Measurements from ENCODE around the gene ZNF662.

ZNF662 gene

DNA sequence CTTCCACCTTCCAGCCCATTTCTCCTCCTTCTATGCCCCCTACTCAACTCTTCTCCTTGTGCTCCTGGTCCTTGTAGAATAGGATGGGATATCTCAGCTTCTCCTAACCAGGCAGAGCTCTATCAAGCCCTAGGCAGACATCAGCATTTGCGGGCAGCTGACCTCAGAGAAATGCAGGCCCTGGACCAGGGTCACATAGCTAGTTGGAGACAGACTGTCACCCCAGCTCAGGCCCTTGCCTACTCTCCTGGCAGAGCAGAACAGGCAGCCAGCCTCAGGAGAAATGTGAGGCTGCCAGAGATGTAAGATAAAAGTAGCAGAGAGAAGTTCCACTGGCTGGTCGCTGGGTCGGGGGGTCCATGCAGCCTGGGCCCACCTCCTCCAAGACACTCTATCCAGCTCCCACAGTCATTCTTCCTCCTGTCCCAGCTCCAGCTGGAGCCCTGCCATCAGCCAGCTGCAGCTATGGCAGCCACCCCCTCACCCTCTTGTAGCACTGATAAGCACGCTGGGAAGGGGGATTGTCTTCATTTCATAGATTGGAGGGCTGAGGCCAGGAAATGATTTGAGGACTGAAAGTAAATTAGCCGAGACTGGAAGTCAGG lies 34.2 kb upstream of the ZNF662 start:
- TF ChIP-seq, protein P1, sequence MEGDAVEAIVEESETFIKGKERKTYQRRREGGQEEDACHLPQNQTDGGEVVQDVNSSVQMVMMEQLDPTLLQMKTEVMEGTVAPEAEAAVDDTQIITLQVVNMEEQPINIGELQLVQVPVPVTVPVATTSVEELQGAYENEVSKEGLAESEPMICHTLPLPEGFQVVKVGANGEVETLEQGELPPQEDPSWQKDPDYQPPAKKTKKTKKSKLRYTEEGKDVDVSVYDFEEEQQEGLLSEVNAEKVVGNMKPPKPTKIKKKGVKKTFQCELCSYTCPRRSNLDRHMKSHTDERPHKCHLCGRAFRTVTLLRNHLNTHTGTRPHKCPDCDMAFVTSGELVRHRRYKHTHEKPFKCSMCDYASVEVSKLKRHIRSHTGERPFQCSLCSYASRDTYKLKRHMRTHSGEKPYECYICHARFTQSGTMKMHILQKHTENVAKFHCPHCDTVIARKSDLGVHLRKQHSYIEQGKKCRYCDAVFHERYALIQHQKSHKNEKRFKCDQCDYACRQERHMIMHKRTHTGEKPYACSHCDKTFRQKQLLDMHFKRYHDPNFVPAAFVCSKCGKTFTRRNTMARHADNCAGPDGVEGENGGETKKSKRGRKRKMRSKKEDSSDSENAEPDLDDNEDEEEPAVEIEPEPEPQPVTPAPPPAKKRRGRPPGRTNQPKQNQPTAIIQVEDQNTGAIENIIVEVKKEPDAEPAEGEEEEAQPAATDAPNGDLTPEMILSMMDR (IDR thresholded peaks at IDR 0.05; ENCODE audit: borderline replicate concordance, insufficient read depth, low read depth, low read length): no peak
- H3K4me3 ChIP-seq (ENCODE audit: low read depth, low read length): no peak overlapping the region

DNA sequence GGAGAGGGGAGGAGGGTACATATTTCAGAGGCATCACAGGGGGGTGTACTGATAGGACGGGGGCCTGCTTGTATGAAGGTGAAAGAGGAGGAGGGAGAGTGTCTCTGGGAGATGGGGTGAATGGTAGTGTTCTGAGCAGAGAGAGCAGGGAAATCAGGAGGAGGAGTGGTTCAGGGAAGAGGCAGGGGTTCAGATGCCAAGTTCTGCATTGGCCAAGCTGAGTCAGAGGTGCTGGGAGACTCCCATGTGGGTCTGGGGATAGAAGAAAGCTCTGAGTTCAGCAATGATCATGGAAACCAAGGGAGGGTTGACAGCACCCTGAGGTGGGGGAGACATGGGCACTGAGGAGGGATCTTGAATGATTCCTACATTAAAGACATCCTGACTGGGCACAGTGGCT lies 33.2 kb upstream of the ZNF662 start:
- TF ChIP-seq, protein P1 (IDR thresholded peaks at IDR 0.05; ENCODE audit: borderline replicate concordance, insufficient read depth, low read depth, low read length): no peak
- no peak overlapping the region for H3K4me3 ChIP-seq (ENCODE audit: low read depth, low read length)

DNA sequence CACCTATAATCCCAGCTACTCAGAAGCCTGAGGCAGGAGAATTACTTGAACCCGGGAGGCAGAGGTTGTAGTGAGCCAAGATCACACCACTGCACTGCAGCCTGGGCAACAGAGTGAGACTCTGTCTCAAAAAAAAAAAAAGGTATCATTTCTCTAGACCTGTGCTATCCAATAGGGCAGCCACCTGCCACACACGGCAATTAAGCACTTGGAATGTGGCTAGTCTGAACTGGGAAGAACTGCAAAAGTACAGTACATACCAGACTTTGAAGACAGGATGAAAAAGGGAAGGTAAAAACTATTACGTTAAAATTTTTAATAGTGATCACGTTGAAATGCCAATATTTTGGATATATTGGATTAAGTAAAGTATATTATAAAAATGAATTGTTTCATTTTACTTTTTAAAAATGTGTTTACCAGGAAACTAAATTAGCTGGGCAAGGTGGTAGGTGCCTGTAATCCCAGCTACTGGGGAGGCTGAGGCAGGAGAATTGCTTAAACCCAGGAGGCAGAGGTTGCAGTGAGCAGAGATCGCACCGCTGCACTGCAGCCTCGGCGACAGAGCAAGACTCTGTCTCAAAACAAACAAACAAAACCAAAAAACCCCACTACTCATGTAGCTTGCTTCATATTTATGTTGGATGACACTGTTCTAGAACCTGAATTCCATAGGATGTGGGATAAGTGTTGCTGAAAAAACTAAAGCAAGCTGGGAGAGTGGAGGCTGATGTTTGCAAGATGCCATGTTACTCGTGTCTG lies 32.5 kb upstream of the ZNF662 start:
- TF ChIP-seq, protein P1 (IDR thresholded peaks at IDR 0.05; ENCODE audit: borderline replicate concordance, insufficient read depth, low read depth, low read length): no peak
- no peak overlapping the region for H3K4me3 ChIP-seq (ENCODE audit: low read depth, low read length)

DNA sequence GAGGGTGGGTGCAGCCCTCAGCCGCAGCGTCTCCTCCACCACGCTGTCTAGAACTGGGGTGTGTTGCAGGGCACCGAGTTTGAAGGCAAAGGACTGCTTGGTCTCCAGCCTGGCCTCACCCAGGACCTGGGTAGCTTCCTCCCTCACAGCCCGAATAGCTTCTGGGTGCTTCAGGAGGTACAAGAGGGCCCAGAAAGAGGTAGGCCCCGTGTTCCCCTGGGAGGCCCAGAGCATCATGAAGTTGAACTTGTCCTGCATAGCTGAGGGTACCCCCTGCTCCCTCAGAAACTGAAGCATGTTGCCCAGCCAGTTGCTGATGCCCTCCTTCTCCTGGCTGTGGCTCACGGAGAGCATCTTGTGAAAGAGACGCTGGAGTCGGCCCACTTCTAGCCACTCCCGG lies 31.2 kb upstream of the ZNF662 start:
- no peak overlapping the region for H3K4me3 ChIP-seq (ENCODE audit: low read depth, low read length)
- TF ChIP-seq, protein P1 (IDR thresholded peaks at IDR 0.05; ENCODE audit: borderline replicate concordance, insufficient read depth, low read depth, low read length): no peak

DNA sequence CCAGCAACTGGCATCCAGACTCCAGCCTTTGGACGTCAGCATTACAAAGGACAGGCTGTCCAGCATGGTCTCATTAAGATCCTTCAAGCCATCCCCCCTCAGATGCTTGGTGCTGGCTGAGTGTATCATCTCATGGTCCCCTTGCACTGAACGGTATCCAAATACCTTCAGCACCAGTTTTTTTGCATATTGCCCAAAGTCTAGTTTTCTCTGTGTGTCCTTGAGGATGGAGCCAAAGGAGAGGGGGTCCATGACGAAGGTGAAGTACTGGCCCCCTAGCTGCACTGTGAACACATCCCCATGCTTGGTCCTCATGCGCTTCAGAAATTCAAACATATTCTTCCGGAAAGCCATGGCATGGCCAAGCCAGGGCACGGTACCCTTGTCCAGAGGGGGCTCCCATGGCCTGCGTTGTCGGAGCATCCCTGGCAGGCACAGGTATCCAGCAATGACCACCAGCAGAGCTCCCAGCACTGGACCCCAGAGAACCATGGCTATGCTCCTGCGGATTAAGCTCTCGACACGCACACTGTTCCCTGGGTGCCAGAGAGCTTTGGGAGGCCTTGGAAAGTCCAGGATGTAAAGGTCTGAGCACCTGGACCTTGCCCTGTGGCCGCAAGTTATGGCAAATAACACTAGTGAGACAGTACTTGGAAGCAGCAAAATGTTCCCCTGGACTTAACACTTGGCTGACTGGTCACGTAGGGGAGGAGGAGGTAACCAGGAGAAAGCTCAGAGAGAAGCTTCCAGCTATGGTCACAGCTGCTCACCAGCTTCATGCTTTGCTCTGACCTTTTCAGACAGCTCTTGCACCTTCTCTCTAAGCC lies 30.4 kb upstream of the ZNF662 start, which contains the start of gene CYP8B1:
CYP8B1 (minus strand) TSS at position 555 of the 827 bp plus-strand sequence; CDS start at position 492, 63 bp downstream.
- TF ChIP-seq, protein P1 (IDR thresholded peaks at IDR 0.05; ENCODE audit: borderline replicate concordance, insufficient read depth, low read depth, low read length): no peak
- H3K4me3 ChIP-seq (ENCODE audit: low read depth, low read length): no peak within 1 kb of the TSS

DNA sequence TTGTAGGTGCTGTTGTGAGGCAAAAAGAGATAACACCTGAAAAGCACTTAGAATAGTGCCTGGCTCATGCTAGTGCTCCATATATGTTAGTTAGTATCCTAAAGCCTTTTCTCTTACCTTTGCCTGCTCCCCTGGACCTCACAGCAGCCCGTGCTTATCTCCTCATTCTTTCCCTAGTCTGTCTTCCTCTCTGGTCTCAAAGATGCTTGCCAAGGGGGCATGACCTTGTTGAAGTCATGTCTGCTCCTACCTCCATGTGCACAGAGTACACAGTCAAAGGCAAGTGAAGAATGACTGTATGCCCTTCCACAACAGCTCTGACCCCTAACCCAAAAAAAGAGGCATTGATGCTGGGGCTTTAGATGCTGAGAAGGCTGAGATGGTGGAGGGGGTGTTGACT lies 29.5 kb upstream of the ZNF662 start:
- H3K4me3 ChIP-seq (ENCODE audit: low read depth, low read length): no peak overlapping the region
- TF ChIP-seq, protein P1 (IDR thresholded peaks at IDR 0.05; ENCODE audit: borderline replicate concordance, insufficient read depth, low read depth, low read length): no peak

Data from GM12875 (cell line).